ENCODE results near the gene DDX46. TPM values are rescaled to one million over a fixed set of nuclear protein-coding genes. Genes with fewer than 3 reads are reported as not detected.

DDX46 gene
- total RNA-seq, 2 experiments from 2014 or later = 69.6 to 72.8 TPM

DNA sequence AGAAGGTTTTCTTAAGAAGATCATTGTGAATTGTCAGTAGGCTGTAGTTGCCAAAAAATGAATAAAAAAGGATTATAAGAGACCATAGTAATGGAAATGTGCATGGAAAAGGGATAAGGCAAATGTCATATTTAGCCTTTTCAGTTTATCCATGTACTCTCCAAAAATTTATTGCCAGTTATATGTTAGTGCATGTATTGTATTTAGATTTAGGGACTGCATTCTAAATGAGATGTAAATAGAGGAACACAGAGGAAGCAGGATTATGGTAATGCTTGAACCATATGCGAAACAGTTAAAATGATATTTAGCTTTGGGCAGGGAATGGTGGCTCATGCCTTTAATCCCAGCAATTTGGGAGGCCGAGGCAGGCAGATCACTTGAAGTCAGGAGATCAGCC is 33.0 kb downstream of the DDX46 start:
- H3K9me3 Mint-ChIP-seq (ENCODE audit: insufficient read depth) = no peaks in the 10 kb centered on the region
- CTCF ChIA-PET = no interaction called here
- no peak for ATAC-seq
- POLR2A ChIA-PET = interaction anchor here (0.6 kb wide), 1 partner anchor 165 kb away, joined by 4 read pairs; no protein-coding TSS in a partner anchor
- no peaks in the 10 kb centered on the region for H3K4me1 Mint-ChIP-seq (ENCODE audit: low read depth)
- no peak overlapping the region for H3K4me3 Mint-ChIP-seq
- H3K27me3 Mint-ChIP-seq (ENCODE audit: low read depth) = no peaks in the 10 kb centered on the region
- no peak overlapping the region for H3K27ac Mint-ChIP-seq
- H3K36me3 Mint-ChIP-seq (ENCODE audit: low read depth) = peaks cover 79% of the 10 kb centered on the region
- DNase-seq = no peak

DNA sequence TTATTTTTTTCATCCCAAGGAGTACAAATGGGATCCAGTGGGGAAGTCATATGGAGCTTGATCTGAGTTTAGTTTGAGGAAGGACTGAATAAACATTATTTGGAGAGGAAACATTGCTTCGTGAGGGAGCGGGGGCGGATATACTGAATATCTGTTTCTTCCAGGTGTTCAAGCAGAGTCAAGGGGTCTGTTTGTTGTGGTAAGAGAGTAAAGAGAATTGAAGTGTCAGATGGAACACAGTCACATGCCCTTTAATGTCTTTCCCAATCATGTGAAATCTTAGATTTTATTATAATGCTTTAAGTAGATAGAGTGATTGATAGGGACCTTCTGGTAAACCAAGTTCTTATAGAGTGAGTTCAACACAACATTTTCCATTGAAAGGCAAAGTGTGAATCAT is 33.7 kb downstream of the DDX46 start:
- Mint-ChIP-seq H3K4me3 (no peak overlapping the region), H3K36me3 (ENCODE audit: low read depth) (peaks cover 74% of the 10 kb centered on the region), H3K4me1 (ENCODE audit: low read depth) (no peaks in the 10 kb centered on the region), H3K27ac (no peak overlapping the region), H3K9me3 (ENCODE audit: insufficient read depth) (no peaks in the 10 kb centered on the region), H3K27me3 (ENCODE audit: low read depth) (no peaks in the 10 kb centered on the region)
- ChIA-PET CTCF (interaction anchor here (0.6 kb wide), 1 partner anchor 112 kb away, joined by 3 read pairs; no protein-coding TSS in a partner anchor), POLR2A (no interaction called here)
- ATAC-seq = no peak
- DNase-seq = no peak

GRCh38 chr5:134793111-134793510 is 34.5 kb downstream of the DDX46 start:
- Mint-ChIP-seq H3K27ac (no peak overlapping the region), H3K27me3 (ENCODE audit: low read depth) (no peaks in the 10 kb centered on the region), H3K36me3 (ENCODE audit: low read depth) (peaks cover 73% of the 10 kb centered on the region), H3K9me3 (ENCODE audit: insufficient read depth) (no peaks in the 10 kb centered on the region), H3K4me3 (no peak overlapping the region), H3K4me1 (ENCODE audit: low read depth) (no peaks in the 10 kb centered on the region)
- ATAC-seq = no peak
- DNase-seq = no peak
- POLR2A ChIA-PET = no interaction called here
- CTCF ChIA-PET = interaction anchor here (0.6 to 2.0 kb wide), 2 partner anchors 155 to 206 kb away, joined by 3 to 4 read pairs; no protein-coding TSS in a partner anchor

DNA sequence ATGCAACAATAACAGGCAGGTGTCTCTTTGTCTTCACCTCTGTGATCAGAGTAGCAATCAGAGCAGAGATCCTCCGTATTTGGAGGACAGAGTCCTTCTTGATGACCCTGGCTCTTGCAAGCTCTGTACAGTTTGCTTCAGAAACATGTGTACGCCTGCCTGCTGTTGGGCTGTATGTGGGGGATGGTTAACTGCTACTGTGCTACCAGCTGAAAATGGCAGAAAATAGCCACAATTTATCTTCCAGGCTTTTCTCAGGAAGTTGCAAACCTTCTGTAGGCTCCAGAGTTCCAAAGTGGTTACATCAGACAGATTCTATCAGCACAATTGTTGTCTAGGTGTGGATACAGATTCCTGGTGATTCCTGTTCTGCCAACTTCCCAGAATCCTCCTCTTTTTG is 35.5 kb downstream of the DDX46 start:
- Mint-ChIP-seq H3K9me3 (ENCODE audit: insufficient read depth) (no peaks in the 10 kb centered on the region), H3K4me3 (no peak overlapping the region), H3K4me1 (ENCODE audit: low read depth) (no peaks in the 10 kb centered on the region), H3K27me3 (ENCODE audit: low read depth) (no peaks in the 10 kb centered on the region), H3K27ac (no peak overlapping the region), H3K36me3 (ENCODE audit: low read depth) (peaks cover 74% of the 10 kb centered on the region)
- ATAC-seq = no peak
- ChIA-PET POLR2A (no interaction called here), CTCF (interaction anchor here (0.9 to 2.0 kb wide), 2 partner anchors 111 to 207 kb away, joined by 3 to 4 read pairs; partner anchors contain the start of gene PCBD2)
- DNase-seq = no peak

GRCh38 chr5:134794819-134795218 is 36.2 kb downstream of the DDX46 start:
- Mint-ChIP-seq H3K27ac (no peak overlapping the region), H3K4me3 (no peak overlapping the region), H3K27me3 (ENCODE audit: low read depth) (no peaks in the 10 kb centered on the region), H3K36me3 (ENCODE audit: low read depth) (peaks cover 67% of the 10 kb centered on the region), H3K4me1 (ENCODE audit: low read depth) (no peaks in the 10 kb centered on the region), H3K9me3 (ENCODE audit: insufficient read depth) (no peaks in the 10 kb centered on the region)
- no peak for ATAC-seq
- DNase-seq = no peak
- POLR2A ChIA-PET = no interaction called here
- CTCF ChIA-PET = interaction anchor here (0.9 to 2.0 kb wide), 2 partner anchors 110 to 208 kb away, joined by 3 to 4 read pairs; partner anchors contain the start of gene PCBD2

DNA sequence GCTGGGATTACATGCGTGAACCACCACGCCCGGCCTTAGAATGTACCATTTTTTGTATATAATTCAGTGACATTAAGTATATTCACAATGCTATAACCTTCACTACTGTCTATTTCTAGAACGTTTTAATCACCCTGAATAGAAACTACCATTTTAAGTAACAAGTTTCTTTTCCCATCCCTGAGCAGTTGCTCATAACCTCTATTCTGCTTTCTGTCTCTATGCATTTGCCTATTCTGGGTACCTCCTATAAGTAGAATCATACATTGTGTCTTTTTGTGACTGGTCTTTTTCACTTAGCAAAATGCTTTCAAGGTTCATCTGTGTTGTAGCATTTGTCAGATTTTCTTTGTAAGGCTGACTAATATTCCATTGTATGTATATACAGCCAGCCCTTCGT is 39.9 kb downstream of the DDX46 start:
- CTCF ChIA-PET = no interaction called here
- POLR2A ChIA-PET = interaction anchor here (1.4 kb wide), 1 partner anchor 10 kb away, joined by 4 read pairs; no protein-coding TSS in a partner anchor
- no peaks in the 10 kb centered on the region for H3K27me3 Mint-ChIP-seq (ENCODE audit: low read depth)
- no peaks in the 10 kb centered on the region for H3K4me1 Mint-ChIP-seq (ENCODE audit: low read depth)
- no peaks in the 10 kb centered on the region for H3K9me3 Mint-ChIP-seq (ENCODE audit: insufficient read depth)
- H3K4me3 Mint-ChIP-seq = no peak overlapping the region
- peaks cover 60% of the 10 kb centered on the region for H3K36me3 Mint-ChIP-seq (ENCODE audit: low read depth)
- no peak for DNase-seq
- H3K27ac Mint-ChIP-seq = no peak overlapping the region
- ATAC-seq = no peak

DNA sequence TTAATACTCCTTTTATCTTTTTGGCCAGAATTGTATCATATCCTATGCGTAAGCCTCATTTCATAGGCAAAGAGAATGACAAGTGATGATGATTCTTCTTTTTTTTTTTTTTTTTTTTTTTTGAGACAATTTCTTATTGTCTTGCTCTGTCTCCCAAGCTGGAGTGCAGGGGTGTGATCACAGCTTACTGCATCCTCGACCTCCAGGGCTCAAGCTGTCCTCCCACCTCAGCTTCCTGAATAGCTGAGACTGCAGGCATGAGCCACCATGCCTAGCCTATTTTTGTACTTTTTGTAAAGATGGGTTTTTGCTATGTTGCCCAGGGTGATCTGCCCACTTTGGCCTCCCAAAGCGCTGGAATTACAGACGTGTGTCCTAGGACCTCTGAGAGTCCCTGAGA is 45.2 kb downstream of the DDX46 start:
- ATAC-seq = no peak
- CTCF ChIA-PET = no interaction called here
- Mint-ChIP-seq H3K27ac (no peak overlapping the region), H3K9me3 (ENCODE audit: insufficient read depth) (no peaks in the 10 kb centered on the region), H3K36me3 (ENCODE audit: low read depth) (peaks cover 31% of the 10 kb centered on the region), H3K27me3 (ENCODE audit: low read depth) (no peaks in the 10 kb centered on the region), H3K4me3 (no peak overlapping the region), H3K4me1 (ENCODE audit: low read depth) (no peaks in the 10 kb centered on the region)
- DNase-seq = no peak
- POLR2A ChIA-PET = no interaction called here

GRCh38 chr5:134813407-134813806 is 54.8 kb downstream of the DDX46 start:
- no peaks in the 10 kb centered on the region for H3K27me3 Mint-ChIP-seq (ENCODE audit: low read depth)
- POLR2A ChIA-PET = no interaction called here
- DNase-seq (peak; percentile 36), ATAC-seq (peak; percentile 96)
- peaks cover 13% of the 10 kb centered on the region for H3K4me1 Mint-ChIP-seq (ENCODE audit: low read depth)
- peak overlapping the region; percentile 65 for H3K27ac Mint-ChIP-seq
- no peak overlapping the region for H3K4me3 Mint-ChIP-seq
- H3K36me3 Mint-ChIP-seq (ENCODE audit: low read depth) = peaks cover 38% of the 10 kb centered on the region
- no peaks in the 10 kb centered on the region for H3K9me3 Mint-ChIP-seq (ENCODE audit: insufficient read depth)
- CTCF ChIA-PET = interaction anchor here (1.2 to 1.5 kb wide), 2 partner anchors 55 to 91 kb away, joined by 3 to 4 read pairs; partner anchors contain the start of gene PCBD2

DNA sequence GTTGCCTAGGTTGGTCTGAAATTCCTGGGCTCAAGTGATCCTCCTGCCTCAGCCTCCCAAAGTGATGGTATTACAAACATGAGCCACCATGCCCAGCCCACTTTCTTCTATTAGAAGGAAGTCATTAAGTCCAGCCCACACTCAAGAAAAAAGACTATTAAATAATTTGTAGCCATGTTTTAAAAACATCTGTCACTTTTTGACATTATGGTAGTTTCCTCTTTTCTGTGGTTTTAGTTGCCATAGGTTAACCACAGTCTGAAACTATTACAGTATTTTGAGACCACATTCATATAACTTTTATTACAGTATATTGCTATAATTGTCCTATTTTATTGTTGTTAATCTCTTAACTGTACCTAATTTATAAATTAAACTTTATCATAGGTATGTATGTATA is 55.2 kb downstream of the DDX46 start:
- Mint-ChIP-seq H3K9me3 (ENCODE audit: insufficient read depth) (no peaks in the 10 kb centered on the region), H3K36me3 (ENCODE audit: low read depth) (peaks cover 40% of the 10 kb centered on the region), H3K27ac (no peak overlapping the region), H3K27me3 (ENCODE audit: low read depth) (no peaks in the 10 kb centered on the region), H3K4me1 (ENCODE audit: low read depth) (peaks cover 13% of the 10 kb centered on the region), H3K4me3 (no peak overlapping the region)
- CTCF ChIA-PET = interaction anchor here (1.2 to 1.5 kb wide), 2 partner anchors 56 to 91 kb away, joined by 3 to 4 read pairs; partner anchors contain the start of gene PCBD2
- POLR2A ChIA-PET = no interaction called here
- DNase-seq = no peak
- ATAC-seq = no peak

DNA sequence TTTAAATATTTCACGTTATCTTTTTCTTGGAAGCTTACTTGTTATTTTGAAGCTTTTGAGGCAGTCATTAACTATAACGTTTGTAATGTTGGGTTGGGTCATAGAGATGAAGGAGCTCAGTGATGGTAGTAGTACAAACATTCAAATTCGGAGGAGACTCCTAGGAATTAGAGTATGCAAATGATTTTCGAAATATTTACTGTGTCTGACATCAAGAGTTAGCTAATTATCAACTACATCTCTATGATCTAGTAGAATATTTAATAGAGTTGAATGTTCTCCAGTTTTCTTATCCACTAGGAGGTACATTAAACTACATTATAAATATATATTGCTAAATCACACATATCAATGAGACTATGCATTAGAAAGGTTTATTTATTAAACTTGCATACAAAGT is 58.4 kb downstream of the DDX46 start:
- peaks cover 13% of the 10 kb centered on the region for H3K4me1 Mint-ChIP-seq (ENCODE audit: low read depth)
- H3K9me3 Mint-ChIP-seq (ENCODE audit: insufficient read depth) = no peaks in the 10 kb centered on the region
- ATAC-seq (no peak), DNase-seq (no peak)
- ChIA-PET CTCF (interaction anchor here (1.4 to 1.9 kb wide), 4 partner anchors 29 to 230 kb away, joined by 3 to 6 read pairs (median 4); partner anchors contain the start of genes C5orf24, DDX46 and PCBD2), POLR2A (interaction anchor here (1.0 kb wide), 1 partner anchor 29 kb away, joined by 4 read pairs; the partner anchor contains the start of gene C5orf24)
- H3K27ac Mint-ChIP-seq = no peak overlapping the region
- peaks cover 44% of the 10 kb centered on the region for H3K36me3 Mint-ChIP-seq (ENCODE audit: low read depth)
- H3K27me3 Mint-ChIP-seq (ENCODE audit: low read depth) = no peaks in the 10 kb centered on the region
- H3K4me3 Mint-ChIP-seq = no peak overlapping the region

DNA sequence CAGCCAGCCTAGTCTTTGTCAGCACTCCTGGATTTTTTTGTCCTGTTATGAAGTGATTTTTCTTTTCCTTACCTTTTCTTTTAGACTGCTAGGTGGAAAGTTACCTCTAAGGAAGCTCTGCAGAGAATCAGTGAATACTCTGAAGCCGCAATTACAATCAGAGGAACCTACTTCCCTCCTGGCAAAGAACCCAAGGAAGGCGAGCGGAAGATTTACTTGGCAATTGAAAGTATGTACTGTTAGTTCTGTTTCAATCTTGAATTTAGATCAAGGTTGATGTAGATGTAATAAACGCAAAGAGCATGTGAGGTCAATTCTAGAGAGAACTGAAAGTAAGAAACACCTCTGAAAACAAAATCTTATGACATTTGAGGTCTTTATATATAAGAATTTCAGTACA is 60.2 kb downstream of the DDX46 start:
- no peaks in the 10 kb centered on the region for H3K9me3 Mint-ChIP-seq (ENCODE audit: insufficient read depth)
- DNase-seq (no peak), ATAC-seq (no peak)
- H3K27me3 Mint-ChIP-seq (ENCODE audit: low read depth) = no peaks in the 10 kb centered on the region
- H3K36me3 Mint-ChIP-seq (ENCODE audit: low read depth) = peaks cover 39% of the 10 kb centered on the region
- ChIA-PET CTCF (no interaction called here), POLR2A (no interaction called here)
- H3K4me3 Mint-ChIP-seq = no peak overlapping the region
- H3K27ac Mint-ChIP-seq = no peak overlapping the region
- peaks cover 1% of the 10 kb centered on the region for H3K4me1 Mint-ChIP-seq (ENCODE audit: low read depth)

- no peaks in the 10 kb centered on the region for H3K4me1 Mint-ChIP-seq (ENCODE audit: low read depth)
- H3K27me3 Mint-ChIP-seq (ENCODE audit: low read depth) = no peaks in the 10 kb centered on the region
- ChIA-PET CTCF (no interaction called here), POLR2A (no interaction called here)
- DNase-seq (no peak), ATAC-seq (no peak)
- H3K9me3 Mint-ChIP-seq (ENCODE audit: insufficient read depth) = no peaks in the 10 kb centered on the region
- H3K27ac Mint-ChIP-seq = no peak overlapping the region
- H3K4me3 Mint-ChIP-seq = no peak overlapping the region
- H3K36me3 Mint-ChIP-seq (ENCODE audit: low read depth) = peaks cover 37% of the 10 kb centered on the region
These were observed 60.9 kb downstream of the DDX46 start for GRCh38 chr5:134819407-134819963.
